Keratinocyte (primary cell): ENCODE results near the gene OFD1. TPM values are rescaled to one million over a fixed set of nuclear protein-coding genes. Genes with fewer than 3 reads are reported as not detected.

Experiments used
- DNase-seq: peaks from one replicate; pipeline ENCODE4 v3.0.0-alpha.2; 2011; ENCODE audit warnings: low read depth, missing footprints, low spot score
- FAIRE-seq: peaks from 2 replicates; lab custom pipeline; 2011; peaks lifted over from hg19 to GRCh38; lab: Jason Lieb, UNC
- H2AFZ ChIP-seq: 2 replicates; pipeline ENCODE4 v1.6.0; 2012; ENCODE audit warnings: low read length, control low read depth, inconsistent platforms; ENCODE audit not compliant: control insufficient read depth
- H3K27ac ChIP-seq: 2 replicates; pipeline ENCODE4 v1.5.1; 2011; ENCODE audit warnings: low read length; ENCODE audit not compliant: control insufficient read depth, insufficient read depth
- H3K27me3 ChIP-seq: 3 replicates; pipeline ENCODE4 v1.6.0; 2011; ENCODE audit warnings: low read length; ENCODE audit not compliant: control insufficient read depth, insufficient read depth; ENCODE audit errors: extremely low read depth
- H3K36me3 ChIP-seq, 2 experiments: 2 replicates in 1 of 2; 3 replicates in 1 of 2; pipeline ENCODE4 v1.5.1; 2011; ENCODE audit warnings: low read length in 2 of 2, mild to moderate bottlenecking in 1 of 2; ENCODE audit not compliant: control insufficient read depth in 2 of 2, insufficient read depth in 2 of 2; ENCODE audit errors: extremely low read depth in 1 of 2
- H3K4me1 ChIP-seq: 3 replicates; pipeline ENCODE4 v1.5.1; 2011; ENCODE audit warnings: low read length; ENCODE audit not compliant: control insufficient read depth, insufficient read depth; ENCODE audit errors: extremely low read depth
- H3K4me2 ChIP-seq: 3 replicates; pipeline ENCODE4 v1.6.0; 2011; ENCODE audit warnings: low read depth, low read length; ENCODE audit not compliant: control insufficient read depth, insufficient read depth; ENCODE audit errors: extremely low read depth
- H3K4me3 ChIP-seq, 3 experiments: fragments of 200-600 bp in 1 of 3; sonication (generic) in 1 of 3; 2 replicates in 2 of 3; 3 replicates in 1 of 3; pipeline ENCODE4 v1.5.1; 2011 to 2016; ENCODE audit warnings: low read length in 3 of 3, mild to moderate bottlenecking in 3 of 3, control low read depth in 2 of 3, inconsistent platforms in 1 of 3, low read depth in 1 of 3, mixed read lengths in 1 of 3, mixed run types in 1 of 3, moderate library complexity in 1 of 3; ENCODE audit not compliant: control insufficient read depth in 2 of 3, insufficient read depth in 2 of 3; ENCODE audit errors: extremely low read depth in 1 of 3
- H3K79me2 ChIP-seq: 2 replicates; pipeline ENCODE4 v1.6.0; 2012; ENCODE audit warnings: low read length; ENCODE audit not compliant: control insufficient read depth, insufficient read depth
- H3K9ac ChIP-seq: 3 replicates; pipeline ENCODE4 v1.6.0; 2011; ENCODE audit warnings: low read length; ENCODE audit not compliant: control insufficient read depth, insufficient read depth; ENCODE audit errors: extremely low read depth
- H3K9me1 ChIP-seq: 3 replicates; pipeline ENCODE4 v1.6.0; 2011; ENCODE audit warnings: low read length; ENCODE audit not compliant: control insufficient read depth, insufficient read depth; ENCODE audit errors: extremely low read depth
- H3K9me3 ChIP-seq: 2 replicates; pipeline ENCODE4 v1.5.1; 2012; ENCODE audit warnings: low read depth, low read length; ENCODE audit not compliant: control insufficient read depth
- H4K20me1 ChIP-seq: 3 replicates; pipeline ENCODE4 v1.6.0; 2011; ENCODE audit warnings: low read length; ENCODE audit not compliant: control insufficient read depth, insufficient read depth; ENCODE audit errors: extremely low read depth
- EZH2 ChIP-seq: IDR thresholded peaks from one replicate; pipeline ENCODE4 v1.6.1; 2012; ENCODE audit warnings: inconsistent platforms, mild to moderate bottlenecking, low read length, moderate library complexity
- dilution Hi-C: fragments of 300-500 bp; cut with MboI; formaldehyde crosslinking; loops from one replicate; pipeline ENCODE4 v1.7.0; 2020; ENCODE audit warnings: low sequenced_read_pairs; ENCODE audit not compliant: extremely low pct_ligation_motif_present
- polyA plus RNA-seq, 5 experiments: library from polyadenylated mRNA; depleted of rRNA in 3 of 5; stranded (reverse) in 3 of 5; stranded (forward) in 1 of 5; unstranded in 1 of 5; fragments of >200 nt; gene quantifications; 1 replicate in 1 of 5; 2 replicates in 3 of 5; 3 replicates in 1 of 5; pipeline versions ENCODE4 v1.2.1 to v1.2.3, GENCODE V29; 2011 to 2012; ENCODE audit warnings: missing spikeins in 2 of 5, low read depth in 1 of 5, low replicate concordance in 1 of 5
- TF ChIP-seq, protein P1 (sequence below), 3 experiments: IDR thresholded peaks in 1 of 3; conservative IDR thresholded peaks in 1 of 3; optimal IDR thresholded peaks in 1 of 3; 2 replicates in 2 of 3; 3 replicates in 1 of 3; pipeline versions ENCODE3 to v1.5.1; 2011; ENCODE audit warnings: low read length in 3 of 3, mild to moderate bottlenecking in 3 of 3, moderate library complexity in 2 of 3, control low read depth in 1 of 3, inconsistent platforms in 1 of 3; ENCODE audit not compliant: insufficient read depth in 2 of 3; ENCODE audit errors: extremely low read depth in 1 of 3

The OFD1 gene
- polyA plus RNA-seq, 1 donor (not counting 4 experiments of a cell fraction or from before 2014, with no cell fraction given), result 18.3 TPM

DNA sequence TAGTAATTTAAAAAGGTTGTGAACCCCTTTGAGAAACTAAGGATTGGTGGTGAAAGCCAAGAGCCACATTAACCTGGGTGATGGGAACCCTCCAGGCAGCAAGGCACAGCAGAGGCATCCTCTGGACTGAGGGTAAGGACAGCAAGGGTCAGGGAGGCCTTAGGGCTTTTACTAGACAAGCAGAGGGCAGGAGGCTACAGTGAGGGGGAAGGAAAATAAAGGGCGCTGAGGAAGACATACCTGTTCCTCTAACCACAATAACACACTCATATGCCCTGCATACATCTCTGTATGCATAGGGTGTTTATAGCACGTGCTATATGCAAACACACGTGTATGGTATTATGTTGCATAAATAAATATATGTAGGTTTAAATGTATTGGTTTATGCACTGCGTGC, 63.6 kb downstream of the OFD1 start:
- FAIRE-seq, result no peak
- Histone ChIP-seq H3K9ac (no peak overlapping the region), H3K9me3 (no peaks in the 10 kb centered on the region), H2AFZ (no peak overlapping the region), H3K4me3 (no peak overlapping the region), H3K27ac (no peak overlapping the region), H3K27me3 (peaks cover 15% of the 10 kb centered on the region), H3K79me2 (no peaks in the 10 kb centered on the region), H3K36me3 (no peaks in the 10 kb centered on the region), H3K9me1 (no peaks in the 10 kb centered on the region), H3K4me2 (no peak overlapping the region), H4K20me1 (no peaks in the 10 kb centered on the region), H3K4me1 (no peaks in the 10 kb centered on the region)
- dilution Hi-C loops, result no loop called here
- TF ChIP-seq EZH2, result no peak
- TF ChIP-seq, protein P1, sequence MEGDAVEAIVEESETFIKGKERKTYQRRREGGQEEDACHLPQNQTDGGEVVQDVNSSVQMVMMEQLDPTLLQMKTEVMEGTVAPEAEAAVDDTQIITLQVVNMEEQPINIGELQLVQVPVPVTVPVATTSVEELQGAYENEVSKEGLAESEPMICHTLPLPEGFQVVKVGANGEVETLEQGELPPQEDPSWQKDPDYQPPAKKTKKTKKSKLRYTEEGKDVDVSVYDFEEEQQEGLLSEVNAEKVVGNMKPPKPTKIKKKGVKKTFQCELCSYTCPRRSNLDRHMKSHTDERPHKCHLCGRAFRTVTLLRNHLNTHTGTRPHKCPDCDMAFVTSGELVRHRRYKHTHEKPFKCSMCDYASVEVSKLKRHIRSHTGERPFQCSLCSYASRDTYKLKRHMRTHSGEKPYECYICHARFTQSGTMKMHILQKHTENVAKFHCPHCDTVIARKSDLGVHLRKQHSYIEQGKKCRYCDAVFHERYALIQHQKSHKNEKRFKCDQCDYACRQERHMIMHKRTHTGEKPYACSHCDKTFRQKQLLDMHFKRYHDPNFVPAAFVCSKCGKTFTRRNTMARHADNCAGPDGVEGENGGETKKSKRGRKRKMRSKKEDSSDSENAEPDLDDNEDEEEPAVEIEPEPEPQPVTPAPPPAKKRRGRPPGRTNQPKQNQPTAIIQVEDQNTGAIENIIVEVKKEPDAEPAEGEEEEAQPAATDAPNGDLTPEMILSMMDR (optimal IDR thresholded peaks at IDR 0.05 in 1 of 3, IDR thresholded peaks at IDR 0.05 in 1 of 3, conservative IDR thresholded peaks at IDR 0.05 in 1 of 3; ENCODE audit: extremely low read depth in 1 of 3, insufficient read depth in 2 of 3, low read length in 3 of 3), result no peak
- DNase-seq, result no peak

DNA sequence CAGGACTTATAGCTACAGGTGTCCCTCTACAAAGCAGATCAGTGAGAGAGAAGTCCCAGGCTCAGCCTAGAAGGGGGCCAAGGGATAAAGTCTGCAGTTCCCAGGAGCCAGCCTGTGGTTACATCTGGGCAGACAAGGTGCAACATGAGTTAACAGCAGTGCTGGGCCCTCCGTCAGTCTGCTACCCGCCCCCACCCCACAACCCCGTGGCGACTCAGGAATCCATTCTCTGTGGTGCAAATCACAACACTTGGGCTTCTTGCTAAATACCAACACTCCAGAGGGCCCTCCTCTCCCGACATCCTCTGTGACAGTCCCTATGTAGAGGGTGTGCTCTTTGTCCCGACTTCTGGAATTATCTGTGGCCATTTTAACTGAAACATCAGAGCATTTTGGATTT, 68.6 kb downstream of the OFD1 start:
- Histone ChIP-seq H3K27ac (no peak overlapping the region), H3K9ac (no peak overlapping the region), H3K4me1 (no peaks in the 10 kb centered on the region), H3K9me3 (no peaks in the 10 kb centered on the region), H3K36me3 (no peaks in the 10 kb centered on the region), H4K20me1 (no peaks in the 10 kb centered on the region), H3K27me3 (peaks cover 8% of the 10 kb centered on the region), H2AFZ (no peak overlapping the region), H3K9me1 (no peaks in the 10 kb centered on the region), H3K79me2 (no peaks in the 10 kb centered on the region), H3K4me3 (no peak overlapping the region), H3K4me2 (no peak overlapping the region)
- DNase-seq, result no peak
- FAIRE-seq, result no peak
- TF ChIP-seq, protein P1 (optimal IDR thresholded peaks at IDR 0.05 in 1 of 3, IDR thresholded peaks at IDR 0.05 in 1 of 3, conservative IDR thresholded peaks at IDR 0.05 in 1 of 3; ENCODE audit: extremely low read depth in 1 of 3, insufficient read depth in 2 of 3, low read length in 3 of 3), result no peak
- no peak for TF ChIP-seq EZH2
- dilution Hi-C loops, result no loop called here
